ENCODE measurements around the gene PLD5. TPM values are rescaled to one million over a fixed set of nuclear protein-coding genes. Genes with fewer than 3 reads are reported as not detected.
A peak's percentile ranks its signal among the peaks of the same experiment; 100 is the strongest.

Gene PLD5
- total RNA-seq, 1 experiment from 2014 or later, result 9.2 TPM

- no peak overlapping the region for H3K27ac ChIP-seq (ENCODE audit: low read depth, low read length, poor library complexity, severe bottlenecking)
- intact Hi-C loops (cut with micrococcal nuclease; ENCODE audit: unreplicated experiment), result no loop called here
- CTCF ChIA-PET, result no interaction called here
- DNase-seq (ENCODE audit: low spot score), result peak; percentile 79
- H3K9me3 ChIP-seq (ENCODE audit: low read depth, low read length, poor library complexity, severe bottlenecking), result no peaks in the 10 kb centered on the region
- peaks cover 4% of the 10 kb centered on the region for H3K4me1 ChIP-seq (ENCODE audit: insufficient read depth, low read length, poor library complexity, severe bottlenecking)
- no peaks in the 10 kb centered on the region for H3K36me3 ChIP-seq (ENCODE audit: insufficient read depth, low read length, poor library complexity, severe bottlenecking)
- TF ChIP-seq CTCF (conservative IDR thresholded peaks at IDR 0.05; ENCODE audit: low read depth, low read length) (no peak), EZH2 (IDR thresholded peaks at IDR 0.05; ENCODE audit: borderline replicate concordance, low read depth, low read length, poor library complexity, severe bottlenecking) (no peak)
- no peaks in the 10 kb centered on the region for H3K27me3 ChIP-seq (replicated peaks; ENCODE audit: insufficient read depth, low read depth, low read length, poor library complexity)
- POLR2A ChIA-PET (ENCODE audit: low non-redundant PET), result no interaction called here
- BruUV-seq (replicated peaks), result no TSS peak
- H3K4me3 ChIP-seq (ENCODE audit: low read depth, low read length, poor library complexity, severe bottlenecking), result no peak overlapping the region
Observed at GRCh38 chr1:242239398-242239797, 285.1 kb downstream of the PLD5 start.

- Histone ChIP-seq H3K27me3 (replicated peaks; ENCODE audit: insufficient read depth, low read depth, low read length, poor library complexity) (no peaks in the 10 kb centered on the region), H3K4me3 (ENCODE audit: low read depth, low read length, poor library complexity, severe bottlenecking) (no peak overlapping the region), H3K4me1 (ENCODE audit: insufficient read depth, low read length, poor library complexity, severe bottlenecking) (peaks cover 4% of the 10 kb centered on the region), H3K27ac (ENCODE audit: low read depth, low read length, poor library complexity, severe bottlenecking) (no peak overlapping the region), H3K9me3 (ENCODE audit: low read depth, low read length, poor library complexity, severe bottlenecking) (no peaks in the 10 kb centered on the region), H3K36me3 (ENCODE audit: insufficient read depth, low read length, poor library complexity, severe bottlenecking) (no peaks in the 10 kb centered on the region)
- ChIA-PET CTCF (no interaction called here), POLR2A (ENCODE audit: low non-redundant PET) (no interaction called here)
- BruUV-seq (replicated peaks), result no TSS peak
- DNase-seq (ENCODE audit: low spot score), result no peak
- intact Hi-C loops (cut with micrococcal nuclease; ENCODE audit: unreplicated experiment), result no loop called here
- TF ChIP-seq EZH2 (IDR thresholded peaks at IDR 0.05; ENCODE audit: borderline replicate concordance, low read depth, low read length, poor library complexity, severe bottlenecking) (no peak), CTCF (conservative IDR thresholded peaks at IDR 0.05; ENCODE audit: low read depth, low read length) (no peak)
Observed at GRCh38 chr1:242237051-242237450, 287.4 kb downstream of the PLD5 start.

- H3K27me3 ChIP-seq (replicated peaks; ENCODE audit: insufficient read depth, low read depth, low read length, poor library complexity), result no peaks in the 10 kb centered on the region
- no peaks in the 10 kb centered on the region for H3K36me3 ChIP-seq (ENCODE audit: insufficient read depth, low read length, poor library complexity, severe bottlenecking)
- no peak overlapping the region for H3K4me3 ChIP-seq (ENCODE audit: low read depth, low read length, poor library complexity, severe bottlenecking)
- TF ChIP-seq CTCF (conservative IDR thresholded peaks at IDR 0.05; ENCODE audit: low read depth, low read length) (no peak), EZH2 (IDR thresholded peaks at IDR 0.05; ENCODE audit: borderline replicate concordance, low read depth, low read length, poor library complexity, severe bottlenecking) (no peak)
- ChIA-PET POLR2A (ENCODE audit: low non-redundant PET) (no interaction called here), CTCF (no interaction called here)
- no TSS peak for BruUV-seq (replicated peaks)
- H3K9me3 ChIP-seq (ENCODE audit: low read depth, low read length, poor library complexity, severe bottlenecking), result no peaks in the 10 kb centered on the region
- H3K27ac ChIP-seq (ENCODE audit: low read depth, low read length, poor library complexity, severe bottlenecking), result no peak overlapping the region
- H3K4me1 ChIP-seq (ENCODE audit: insufficient read depth, low read length, poor library complexity, severe bottlenecking), result peaks cover 3% of the 10 kb centered on the region
- intact Hi-C loops (cut with micrococcal nuclease; ENCODE audit: unreplicated experiment), result loop anchor here (10.0 kb wide), 1 partner anchor 646 kb away; no protein-coding TSS in a partner anchor
- no peak for DNase-seq (ENCODE audit: low spot score)
Observed at GRCh38 chr1:242228991-242229390, 295.5 kb downstream of the PLD5 start.
